Spinal cord (tissue), 10 donors: ENCODE results near the gene ZNF451. TPM values are rescaled to one million over a fixed set of nuclear protein-coding genes. Genes with fewer than 3 reads are reported as not detected.
"Not testable (repeated sequence)": the region's sequence is repeated elsewhere in the genome, so short reads cannot be mapped to it uniquely, and the experiment has no call there.

Experiments
- DNase-seq, 6 donors: peaks; one replicate each; pipeline versions ENCODE4 v3.0.0 to v3.0.0-alpha.2; 2013 to 2015; ENCODE audit warnings: low spot score in 6 of 6, low read depth in 4 of 6
- H3K27ac ChIP-seq: one replicate; pipeline ENCODE4 v1.5.1; 2013; ENCODE audit warnings: low read depth, low read length, control low read depth
- H3K27me3 ChIP-seq: one replicate; pipeline ENCODE4 v1.6.1; 2013; ENCODE audit warnings: low read length; ENCODE audit not compliant: control insufficient read depth, insufficient read depth
- H3K36me3 ChIP-seq: one replicate; pipeline ENCODE4 v1.6.1; 2013; ENCODE audit warnings: low read length; ENCODE audit not compliant: control insufficient read depth, insufficient read depth
- H3K4me1 ChIP-seq: one replicate; pipeline ENCODE4 v1.6.1; 2013; ENCODE audit warnings: low read length; ENCODE audit not compliant: control insufficient read depth, insufficient read depth
- H3K4me3 ChIP-seq: one replicate; pipeline ENCODE4 v1.5.1; 2013; ENCODE audit warnings: low read depth, low read length, control low read depth
- H3K9me3 ChIP-seq: one replicate; pipeline ENCODE4 v1.6.1; 2013; ENCODE audit warnings: low read length; ENCODE audit not compliant: control insufficient read depth, insufficient read depth
- WGBS: methylation state at CpG from one replicate; pipeline ENCODE4 v1.1.5; 2013; ENCODE audit warnings: missing lambda C conversion rate; ENCODE audit not compliant: insufficient coverage; 5-methylcytosine and 5-hydroxymethylcytosine counted together
- long read RNA-seq, 4 donors: transcript quantifications; one replicate each; lab custom pipeline, GENCODE V29; 2026
- polyA plus RNA-seq, 2 donors: library from polyadenylated mRNA; unstranded; fragments of 120-200 nt; gene quantifications; one replicate each; pipeline ENCODE4 v1.2.1, GENCODE V29; 2013; ENCODE audit not compliant: insufficient read length in 2 of 2
- total RNA-seq, 2 donors: library from RNA; depleted of rRNA in 1 of 2; stranded (reverse); fragments of 120-200 nt in 1 of 2; fragments of >200 nt in 1 of 2; gene quantifications; one replicate each; pipeline versions ENCODE4 v1.2.3 to v1.2.4, GENCODE V29; 2013 to 2014
- donor health status: healthy.

The ZNF451 gene, protein sequence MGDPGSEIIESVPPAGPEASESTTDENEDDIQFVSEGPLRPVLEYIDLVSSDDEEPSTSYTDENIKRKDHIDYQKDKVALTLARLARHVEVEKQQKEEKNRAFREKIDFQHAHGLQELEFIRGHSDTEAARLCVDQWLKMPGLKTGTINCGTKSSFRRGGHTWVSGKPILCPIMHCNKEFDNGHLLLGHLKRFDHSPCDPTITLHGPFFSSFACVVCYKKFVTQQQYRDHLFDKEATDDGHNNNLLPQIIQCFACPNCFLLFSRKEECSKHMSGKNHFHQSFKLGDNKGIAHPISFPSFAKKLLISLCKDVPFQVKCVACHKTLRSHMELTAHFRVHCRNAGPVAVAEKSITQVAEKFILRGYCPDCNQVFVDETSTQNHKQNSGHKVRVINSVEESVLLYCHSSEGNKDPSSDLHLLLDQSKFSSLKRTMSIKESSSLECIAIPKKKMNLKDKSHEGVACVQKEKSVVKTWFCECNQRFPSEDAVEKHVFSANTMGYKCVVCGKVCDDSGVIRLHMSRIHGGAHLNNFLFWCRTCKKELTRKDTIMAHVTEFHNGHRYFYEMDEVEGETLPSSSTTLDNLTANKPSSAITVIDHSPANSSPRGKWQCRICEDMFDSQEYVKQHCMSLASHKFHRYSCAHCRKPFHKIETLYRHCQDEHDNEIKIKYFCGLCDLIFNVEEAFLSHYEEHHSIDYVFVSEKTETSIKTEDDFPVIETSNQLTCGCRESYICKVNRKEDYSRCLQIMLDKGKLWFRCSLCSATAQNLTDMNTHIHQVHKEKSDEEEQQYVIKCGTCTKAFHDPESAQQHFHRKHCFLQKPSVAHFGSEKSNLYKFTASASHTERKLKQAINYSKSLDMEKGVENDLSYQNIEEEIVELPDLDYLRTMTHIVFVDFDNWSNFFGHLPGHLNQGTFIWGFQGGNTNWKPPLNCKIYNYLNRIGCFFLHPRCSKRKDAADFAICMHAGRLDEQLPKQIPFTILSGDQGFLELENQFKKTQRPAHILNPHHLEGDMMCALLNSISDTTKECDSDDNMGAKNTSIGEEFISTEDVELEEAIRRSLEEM
- total RNA-seq (100 to 1,000 TPM in 1 of 2 donors, 10 to 100 TPM in 1; 57.2 to 135 TPM), polyA plus RNA-seq (10 to 100 TPM; 29.9 to 32.2 TPM)
- long read RNA-seq, donor 1, full-length matches to known transcripts, result 6 of 6 reads
- long read RNA-seq, donor 1, partial matches to known transcripts, result 0 of 6 reads
- long read RNA-seq, donor 1, other reads (novel, unspliced or antisense), result 0 of 6 reads
- long read RNA-seq, donor 2, partial matches to known transcripts, result 0 of 2 reads
- long read RNA-seq, donor 2, other reads (novel, unspliced or antisense), result 0 of 2 reads
- long read RNA-seq, donor 3, full-length matches to known transcripts, result 1 of 1 reads
- long read RNA-seq, donor 3, partial matches to known transcripts, result 0 of 1 reads
- long read RNA-seq, donor 3, other reads (novel, unspliced or antisense), result 0 of 1 reads
- long read RNA-seq, donor 4, full-length matches to known transcripts, result 2 of 2 reads
- long read RNA-seq, donor 4, partial matches to known transcripts, result 0 of 2 reads
- long read RNA-seq, donor 4, other reads (novel, unspliced or antisense), result 0 of 2 reads

DNA sequence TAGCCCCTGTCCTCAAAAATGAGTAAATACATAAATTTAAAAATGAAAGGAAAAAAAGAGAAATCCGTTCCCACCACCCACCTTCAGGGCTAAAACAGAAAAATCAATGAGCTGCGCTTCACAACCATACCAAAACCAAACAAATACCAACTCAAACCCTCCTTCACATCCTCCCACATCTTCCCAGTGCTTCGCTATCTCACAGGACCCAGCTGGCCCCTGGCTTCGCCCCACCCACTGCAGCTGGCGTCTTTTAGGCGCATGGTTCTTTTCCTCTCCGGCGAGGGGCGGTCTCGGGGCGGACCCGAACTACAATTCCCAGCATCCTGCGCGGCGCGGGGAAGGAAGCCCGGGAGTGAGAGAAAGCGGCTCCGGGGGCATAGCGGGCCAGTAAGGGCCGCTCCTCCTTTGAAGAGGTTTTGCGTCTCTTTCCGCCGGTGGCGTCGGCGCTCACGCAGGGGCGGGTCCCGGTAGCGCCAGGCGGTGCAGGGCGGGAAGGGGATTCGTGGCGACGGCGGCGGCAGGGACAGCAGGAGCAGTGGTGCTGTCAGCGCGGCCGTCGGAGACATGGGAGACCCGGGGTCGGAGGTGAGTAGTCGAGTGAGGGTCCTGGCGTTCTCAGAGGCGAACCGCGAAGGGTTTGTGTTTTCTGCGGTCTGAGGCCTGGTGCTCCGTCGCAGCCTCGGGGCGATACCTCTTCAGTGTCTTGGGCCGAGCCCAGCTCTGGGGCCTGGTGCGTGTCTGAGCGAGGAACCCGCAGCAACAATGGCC, at the start of gene ZNF451:
Gene ZNF451, plus strand, starts transcription at position 502 of the 771 bp plus-strand sequence. Its CDS starts 66 bp downstream, at position 568.
- peak within 1 kb of the TSS; percentile 88 for H3K27ac ChIP-seq
- H3K36me3 ChIP-seq, result no peaks in the 10 kb centered on the region
- no peaks in the 10 kb centered on the region for H3K9me3 ChIP-seq
- under 1% methylated on average over 41 of the region's 58 CpGs for WGBS
- no peaks in the 10 kb centered on the region for H3K4me1 ChIP-seq
- DNase-seq, result peak; percentile 87 to 99 (median 94)
- H3K27me3 ChIP-seq, result no peaks in the 10 kb centered on the region
- H3K4me3 ChIP-seq, result peak within 1 kb of the TSS; percentile 65

DNA sequence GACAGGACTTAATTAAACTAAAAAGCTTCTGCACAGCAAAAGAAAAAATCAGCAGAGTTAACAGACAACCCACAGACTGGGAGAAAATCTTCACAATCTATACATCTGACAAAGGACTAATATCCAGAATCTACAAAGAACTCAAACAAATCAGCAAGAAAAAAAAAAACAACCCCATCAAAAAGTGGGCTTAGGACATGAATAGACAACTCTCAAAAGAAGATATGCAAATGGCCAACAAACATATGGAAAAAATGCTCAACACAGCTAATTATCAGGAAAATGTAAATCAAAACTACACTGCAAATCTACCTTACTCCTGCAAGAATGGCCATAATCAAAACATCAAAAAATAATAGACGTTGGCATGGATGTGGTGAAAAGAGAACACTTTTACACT, 45.9 kb upstream of the ZNF451 start:
- WGBS, result no CpG with 5 or more reads among the region's 1 CpG
- H3K4me1 ChIP-seq, H3K9me3 ChIP-seq: not testable (repeated sequence)

DNA sequence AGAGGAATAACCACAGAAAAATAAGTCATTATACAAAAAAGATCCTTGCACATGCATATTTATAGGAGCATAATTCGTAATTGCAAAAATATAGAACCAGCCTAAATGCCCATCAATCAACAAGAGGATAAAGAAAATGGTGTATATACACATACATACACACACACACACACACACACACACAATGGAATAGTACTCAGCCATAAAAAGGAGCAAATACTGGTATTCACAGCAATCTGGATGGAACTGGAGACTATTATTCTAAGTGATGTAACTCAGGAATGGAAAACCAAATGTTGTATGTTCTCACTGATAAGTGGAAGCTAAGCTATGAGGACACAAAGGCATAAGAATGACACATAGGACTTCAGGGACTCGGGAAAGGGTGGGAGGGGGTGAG, 45.4 kb upstream of the ZNF451 start:
- no CpG with 5 or more reads among the region's 2 CpGs for WGBS
- DNase-seq, result no peak
- H3K27ac ChIP-seq, result no peak overlapping the region

More for the DNA sequence above, 45.9 kb upstream of the ZNF451 start:
- not testable (repeated sequence) for H3K27me3 ChIP-seq, H3K4me3 ChIP-seq, DNase-seq, H3K36me3 ChIP-seq, H3K27ac ChIP-seq

DNA sequence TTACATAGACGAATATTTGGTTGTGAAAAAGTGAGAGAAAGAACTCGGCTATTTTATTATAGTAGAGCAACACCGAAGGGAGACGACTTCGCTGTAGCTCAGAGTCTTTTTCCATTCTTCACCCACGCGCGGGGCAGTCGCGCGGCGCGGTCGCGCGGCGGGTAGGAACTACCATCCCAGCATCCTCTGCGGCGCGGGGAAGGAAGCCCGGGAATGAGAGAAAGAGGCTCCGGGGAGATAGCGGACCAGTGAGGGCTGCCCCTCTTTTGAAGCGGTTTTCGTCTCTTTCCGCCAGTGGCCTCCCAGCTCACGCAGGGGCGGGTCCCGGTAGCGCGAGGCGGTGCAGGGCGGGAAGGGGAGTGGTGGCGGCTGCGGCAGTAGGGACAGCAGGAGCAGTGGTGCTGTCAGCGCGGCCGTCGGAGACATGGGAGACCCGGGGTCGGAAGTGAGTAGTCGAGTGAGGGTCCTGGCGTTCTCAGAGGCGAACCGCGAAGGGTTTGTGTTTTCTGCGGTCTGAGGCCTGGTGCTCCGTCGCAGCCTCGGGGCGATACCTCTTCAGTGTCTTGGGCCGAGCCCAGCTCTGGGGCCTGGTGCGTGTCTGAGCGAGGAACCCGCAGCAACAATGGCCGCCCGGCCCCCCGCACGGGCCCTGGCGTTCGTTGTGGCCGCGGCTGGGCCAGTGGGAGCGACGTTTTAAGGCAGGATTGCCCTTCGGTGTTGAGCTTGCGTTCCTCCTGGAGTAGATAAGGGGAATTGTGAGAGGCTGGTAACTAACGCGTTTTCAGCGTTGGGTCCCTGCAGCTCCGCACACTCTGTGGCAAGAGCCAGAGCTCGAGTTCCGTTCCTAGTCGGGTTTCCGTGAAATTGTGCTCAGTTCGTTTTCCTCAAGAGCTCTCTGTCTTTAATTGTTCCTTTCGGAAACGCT, 43.4 kb upstream of the ZNF451 start, which contains the start of gene KIAA1586:
Gene KIAA1586, plus strand, starts transcription at position 362 of the 925 bp plus-strand sequence. Its CDS starts 63 bp downstream, at position 425.
- Histone ChIP-seq H3K4me3 (peak within 1 kb of the TSS; percentile 54), H3K27ac (peak within 1 kb of the TSS; percentile 76)
- not testable (repeated sequence) for H3K4me1 ChIP-seq, H3K9me3 ChIP-seq, H3K36me3 ChIP-seq, H3K27me3 ChIP-seq
- under 1% methylated on average over 33 of the region's 78 CpGs for WGBS
- peak; percentile 81 to 98 (median 88) for DNase-seq

More for the DNA sequence above, 45.4 kb upstream of the ZNF451 start:
- no peaks in the 10 kb centered on the region for H3K27me3 ChIP-seq
- H3K9me3 ChIP-seq, result no peaks in the 10 kb centered on the region
- no peaks in the 10 kb centered on the region for H3K4me1 ChIP-seq
- no peaks in the 10 kb centered on the region for H3K36me3 ChIP-seq
- H3K4me3 ChIP-seq, result no peak overlapping the region

DNA sequence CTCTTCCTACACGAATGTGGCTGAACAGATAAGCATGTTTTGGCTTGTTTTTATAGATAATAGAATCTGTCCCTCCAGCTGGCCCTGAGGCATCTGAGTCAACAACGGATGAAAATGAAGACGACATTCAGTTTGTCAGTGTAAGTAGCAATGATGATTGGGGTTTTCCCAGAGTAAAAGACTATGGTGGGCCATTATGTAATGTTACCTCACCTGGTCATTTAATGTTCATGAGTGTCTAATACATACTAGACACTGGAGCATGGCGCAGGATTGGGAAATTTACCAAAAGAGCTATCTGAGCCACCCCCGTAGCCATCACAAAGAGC, 42.8 kb upstream of the ZNF451 start:
- H3K9me3 ChIP-seq, H3K4me3 ChIP-seq, H3K27me3 ChIP-seq, H3K27ac ChIP-seq, H3K4me1 ChIP-seq, DNase-seq, H3K36me3 ChIP-seq: not testable (repeated sequence)
- no CpG with 5 or more reads among the region's 5 CpGs for whole genome bisulfite sequencing

DNA sequence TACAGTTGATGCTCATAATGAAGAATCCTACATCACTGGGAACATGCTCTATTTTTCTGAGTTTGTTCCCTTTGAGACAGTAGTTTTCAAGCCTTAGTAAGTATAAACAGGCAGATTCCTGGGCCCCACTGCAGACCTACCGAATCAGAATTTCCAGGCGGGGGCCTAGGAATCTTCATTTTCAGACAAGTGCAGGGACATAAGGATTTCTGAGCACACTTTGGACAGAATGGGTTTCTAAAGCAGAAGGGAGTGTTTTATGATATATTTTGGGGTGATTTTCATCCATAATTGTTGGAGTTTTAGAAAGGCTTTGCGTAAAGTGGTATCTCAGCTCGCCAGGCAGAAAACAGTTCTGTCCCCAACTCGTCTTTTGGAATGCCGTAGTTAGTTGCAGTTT, 42.1 kb upstream of the ZNF451 start:
- H3K36me3 ChIP-seq, H3K27me3 ChIP-seq, H3K4me1 ChIP-seq, DNase-seq, H3K27ac ChIP-seq, H3K9me3 ChIP-seq, H3K4me3 ChIP-seq: not testable (repeated sequence)
- WGBS, result 66% methylated on average over 5 of the region's 6 CpGs

DNA sequence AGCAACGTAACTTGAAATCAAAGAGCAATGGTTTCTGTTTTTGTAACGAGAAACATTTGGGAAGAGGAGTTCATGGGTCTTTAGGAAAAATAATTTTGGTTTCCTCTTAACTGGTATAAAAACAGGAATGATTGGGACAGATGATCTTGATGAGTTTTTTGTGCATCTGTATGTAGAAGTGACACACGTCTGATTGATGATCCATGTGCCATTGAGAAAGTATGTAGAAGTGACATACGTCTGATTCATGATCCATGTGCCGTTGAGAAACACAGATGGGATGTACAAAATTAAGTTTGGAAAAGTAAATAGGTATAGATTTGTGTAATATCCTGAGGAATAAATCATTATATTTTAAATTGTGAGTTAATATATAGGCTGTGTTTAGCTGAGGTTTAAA, 41.4 kb upstream of the ZNF451 start:
- 62% methylated on average over 3 of the region's 5 CpGs for WGBS
- H3K4me1 ChIP-seq, result no peaks in the 10 kb centered on the region
- H3K27ac ChIP-seq, result no peak overlapping the region
- H3K36me3 ChIP-seq, result peaks cover 9% of the 10 kb centered on the region
- no peak for DNase-seq
- no peaks in the 10 kb centered on the region for H3K9me3 ChIP-seq
- no peaks in the 10 kb centered on the region for H3K27me3 ChIP-seq
- H3K4me3 ChIP-seq, result no peak overlapping the region

DNA sequence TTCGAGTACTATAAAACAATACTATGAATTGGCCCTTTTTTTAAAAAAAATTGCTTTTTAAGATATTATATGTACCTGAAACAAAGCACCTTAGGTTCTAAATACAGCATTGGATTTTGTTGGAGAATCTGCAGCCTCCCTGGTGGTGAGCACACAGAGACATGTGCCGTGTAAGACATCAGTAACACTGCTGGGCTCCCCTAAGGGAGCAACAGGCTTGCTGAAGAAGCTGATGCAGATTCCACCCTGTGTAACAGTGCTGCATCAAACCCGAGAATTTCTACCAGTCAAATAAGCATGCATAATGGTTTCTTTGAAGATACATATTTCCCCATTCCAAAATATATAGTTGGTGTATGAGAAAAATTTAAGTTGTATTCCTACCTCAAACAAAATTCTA, 26.1 kb upstream of the ZNF451 start:
- Histone ChIP-seq H3K36me3 (peaks cover 11% of the 10 kb centered on the region), H3K27me3 (no peaks in the 10 kb centered on the region), H3K9me3 (no peaks in the 10 kb centered on the region), H3K4me1 (no peaks in the 10 kb centered on the region), H3K27ac (no peak overlapping the region), H3K4me3 (no peak overlapping the region)
- WGBS, result 86% methylated on average over 1 of the region's 3 CpGs
- no peak for DNase-seq
